ENCODE measurements around the gene ITGB1BP2.
"Not testable (repeated sequence)": the region's sequence is repeated elsewhere in the genome, so short reads cannot be mapped to it uniquely, and the experiment has no call there.

Gene ITGB1BP2

DNA sequence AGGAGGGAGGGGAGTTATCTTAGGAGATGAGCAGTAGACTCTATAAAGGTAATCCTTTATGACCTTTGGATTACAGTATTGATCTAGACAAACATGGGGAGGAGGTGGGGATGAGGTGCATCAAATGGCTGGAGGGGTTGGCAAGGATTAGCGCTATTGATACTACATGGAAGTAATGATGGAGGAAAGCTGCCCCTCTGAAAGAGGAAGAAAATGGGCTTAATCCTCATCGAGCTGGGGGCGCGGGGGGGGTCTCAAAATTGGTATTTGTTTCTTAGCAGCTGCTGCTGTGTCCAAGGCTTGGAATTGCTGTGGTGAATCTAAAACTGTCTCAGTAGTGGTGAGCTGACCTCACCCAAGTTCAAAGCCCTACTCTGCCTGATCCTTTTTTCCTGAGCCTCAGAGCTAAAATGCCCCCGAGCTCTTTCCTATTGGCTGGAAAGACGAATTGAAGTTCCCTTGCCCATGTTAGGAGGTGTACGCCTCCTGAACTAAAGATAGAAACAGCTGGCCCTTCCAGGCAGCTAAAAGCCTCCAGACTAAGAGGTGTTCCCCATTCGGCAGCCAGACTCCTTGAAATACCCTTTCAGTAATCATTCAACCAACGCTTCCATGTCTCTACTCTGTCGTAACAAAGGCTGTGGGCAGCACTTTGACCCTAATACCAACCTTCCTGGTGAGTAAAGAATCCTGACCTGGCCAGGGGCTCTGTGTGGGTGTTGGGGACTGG lies at the start of gene ITGB1BP2:
Gene ITGB1BP2, plus strand, starts transcription at position 556 of the 730 bp plus-strand sequence. Its CDS starts 57 bp downstream, at position 613.
- DNase-seq = no peak

DNA sequence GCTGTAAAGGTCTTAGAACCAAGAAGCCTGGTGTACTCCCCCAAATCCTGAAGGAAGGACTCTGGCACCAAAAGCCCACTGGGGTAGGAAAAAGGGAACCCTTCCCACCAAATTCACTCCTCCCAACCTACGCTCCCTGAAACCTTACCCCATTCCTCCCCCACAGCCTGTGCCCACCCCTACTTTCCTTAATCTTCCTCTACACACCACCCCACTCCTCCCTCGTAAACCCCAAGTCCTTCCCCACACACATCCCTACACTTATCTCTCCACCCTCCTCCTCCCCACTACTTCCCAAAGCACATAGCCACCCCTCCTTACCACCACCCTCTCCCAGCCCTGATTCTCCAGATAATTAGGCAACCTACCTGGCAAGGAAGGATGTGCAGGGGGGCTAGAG lies 49.3 kb upstream of the ITGB1BP2 start:
- no peak for DNase-seq

DNA sequence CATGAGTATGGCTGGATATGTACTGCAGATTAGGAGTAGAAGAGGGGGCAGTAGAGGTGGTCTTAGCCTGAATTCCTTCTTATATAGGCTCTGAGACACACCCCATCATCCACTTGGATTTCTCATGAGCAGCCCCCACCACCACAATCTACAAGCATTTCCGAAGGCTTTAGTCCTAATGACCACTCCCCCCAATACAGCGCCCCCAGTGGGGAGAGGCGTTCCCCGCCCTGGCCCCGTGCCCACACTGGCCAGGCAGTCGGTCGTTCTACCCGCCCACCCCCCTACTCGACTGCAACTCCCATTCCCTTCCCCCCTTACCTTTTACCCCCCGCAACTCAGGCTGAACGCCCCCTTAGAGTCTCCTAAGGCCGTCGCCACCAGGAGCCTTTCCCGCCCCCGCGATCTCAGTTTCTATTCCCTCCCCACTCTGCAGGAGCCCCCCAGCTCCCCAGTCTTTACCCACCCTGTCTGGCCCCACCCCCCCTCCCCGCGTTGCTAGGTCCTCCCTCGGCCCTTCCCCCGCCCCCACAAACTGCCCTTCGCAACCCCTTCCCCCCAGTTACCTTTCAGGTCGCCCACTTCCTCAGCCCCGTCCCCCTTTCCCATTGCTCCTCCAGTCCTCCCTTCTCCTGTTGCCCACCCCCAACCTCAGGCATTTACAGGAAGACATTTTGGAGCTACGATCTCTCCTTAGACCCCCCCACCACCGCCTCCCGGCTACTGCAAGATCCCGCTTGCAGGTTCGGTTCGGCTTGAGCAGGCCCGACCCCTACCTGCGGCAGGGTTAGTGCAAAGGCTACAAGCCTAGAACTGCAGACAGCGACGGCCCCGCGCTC lies 48.1 kb upstream of the ITGB1BP2 start:
- no peak for DNase-seq

DNA sequence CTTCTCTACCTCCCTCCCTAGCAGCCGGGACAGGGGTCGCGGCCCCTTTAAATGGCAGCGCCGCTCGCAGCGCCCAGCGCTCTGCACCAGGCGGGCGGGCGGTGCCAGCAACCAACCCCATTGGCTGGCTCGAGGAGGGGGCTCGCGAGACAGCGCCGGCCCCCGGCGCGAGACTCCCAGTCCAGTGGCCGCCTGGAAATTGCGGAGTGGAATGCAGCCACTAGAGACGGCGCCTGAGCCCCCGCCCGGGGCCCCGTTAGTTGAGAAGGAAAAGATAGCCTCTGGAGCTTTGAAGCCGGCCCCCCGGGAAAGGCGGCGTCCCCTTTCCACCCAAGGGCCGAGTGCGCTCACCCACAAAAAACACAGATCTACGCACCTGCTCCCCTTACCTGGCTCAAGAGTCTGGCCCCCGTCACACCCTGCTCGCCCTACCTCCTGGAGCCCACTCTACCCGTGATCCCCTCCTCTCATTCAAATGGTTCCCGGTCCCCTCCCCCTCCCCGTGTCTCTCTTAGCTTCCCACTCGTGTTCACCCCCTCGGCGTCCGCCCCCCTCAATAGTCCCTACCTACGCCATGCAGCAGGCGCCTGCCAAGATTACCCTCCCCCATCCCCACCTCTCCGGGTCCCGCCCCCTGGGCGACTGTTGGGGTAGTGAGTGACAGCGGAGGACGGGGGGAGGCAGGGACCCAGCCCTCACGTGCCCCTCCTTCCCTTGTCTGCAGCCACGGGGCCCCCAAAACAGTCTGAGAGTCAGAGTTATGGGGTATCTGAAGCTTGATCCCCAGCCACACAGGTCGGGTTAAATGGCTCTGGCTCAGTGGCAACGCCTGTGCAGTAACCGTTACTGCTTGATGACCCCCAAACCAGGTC lies 47.2 kb upstream of the ITGB1BP2 start, which contains the start of gene ZMYM3:
Gene ZMYM3, minus strand, starts transcription at position 49 of the 872 bp plus-strand sequence. CDS start 885 bp downstream, outside the sequence.
- peak; percentile 80 for DNase-seq

DNA sequence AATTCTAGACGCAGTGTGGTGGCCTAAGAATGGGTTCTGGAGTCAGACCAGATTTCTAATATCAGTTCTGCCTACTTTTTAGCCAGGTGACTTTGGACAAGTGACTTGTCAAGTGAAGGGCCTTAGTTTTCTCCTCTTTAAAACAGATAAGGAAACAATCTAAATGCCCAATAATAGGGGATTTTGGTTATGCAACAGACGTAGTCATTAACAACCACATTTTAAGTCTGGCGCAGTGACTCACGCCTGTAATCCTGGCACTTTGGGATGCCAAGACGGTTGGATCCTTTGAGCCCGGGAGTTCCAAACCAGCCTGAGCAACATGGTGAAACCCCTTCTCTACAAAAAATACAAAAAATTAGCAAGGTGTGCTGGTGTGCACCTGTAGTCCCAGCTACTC lies 45.5 kb upstream of the ITGB1BP2 start:
- DNase-seq = no peak

DNA sequence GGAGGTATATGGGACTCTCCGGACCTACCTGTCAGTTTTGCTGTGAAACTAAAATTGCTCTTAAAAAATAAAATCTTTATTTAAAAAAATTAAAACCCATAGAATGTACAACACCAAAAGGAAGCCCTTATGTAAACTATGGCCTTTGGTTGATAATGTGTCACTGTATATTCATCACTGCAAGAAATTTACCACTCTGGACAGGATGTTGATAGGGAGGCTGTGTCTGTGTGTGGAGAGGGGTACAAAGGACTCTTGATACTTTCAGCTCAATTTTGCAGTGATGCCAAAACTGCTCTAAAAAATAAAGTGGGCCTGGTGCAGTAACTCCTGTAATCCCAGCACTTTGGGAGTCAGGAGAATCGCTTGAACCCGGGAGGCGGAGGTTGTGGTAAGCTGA lies 44.7 kb upstream of the ITGB1BP2 start:
- no peak for DNase-seq

DNA sequence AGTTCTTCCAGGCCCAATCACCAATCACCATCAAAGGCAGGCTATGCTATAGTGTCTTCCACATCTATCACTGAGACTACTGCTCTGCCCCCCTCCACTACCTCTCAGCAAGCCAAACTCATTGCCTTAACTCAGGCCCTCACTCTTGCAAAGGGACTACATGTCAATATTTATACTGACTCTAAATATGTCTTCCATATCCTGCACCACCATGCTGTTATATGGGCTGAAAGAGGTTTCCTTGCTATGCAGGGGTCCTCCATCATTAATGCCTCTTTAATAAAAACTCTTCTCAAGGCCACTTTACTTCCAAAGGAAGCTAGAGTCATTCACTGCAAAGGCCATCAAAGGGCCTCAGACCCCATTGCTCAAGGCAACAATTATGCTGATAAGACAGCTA lies 32.9 kb upstream of the ITGB1BP2 start:
- DNase-seq = not testable (repeated sequence)

DNA sequence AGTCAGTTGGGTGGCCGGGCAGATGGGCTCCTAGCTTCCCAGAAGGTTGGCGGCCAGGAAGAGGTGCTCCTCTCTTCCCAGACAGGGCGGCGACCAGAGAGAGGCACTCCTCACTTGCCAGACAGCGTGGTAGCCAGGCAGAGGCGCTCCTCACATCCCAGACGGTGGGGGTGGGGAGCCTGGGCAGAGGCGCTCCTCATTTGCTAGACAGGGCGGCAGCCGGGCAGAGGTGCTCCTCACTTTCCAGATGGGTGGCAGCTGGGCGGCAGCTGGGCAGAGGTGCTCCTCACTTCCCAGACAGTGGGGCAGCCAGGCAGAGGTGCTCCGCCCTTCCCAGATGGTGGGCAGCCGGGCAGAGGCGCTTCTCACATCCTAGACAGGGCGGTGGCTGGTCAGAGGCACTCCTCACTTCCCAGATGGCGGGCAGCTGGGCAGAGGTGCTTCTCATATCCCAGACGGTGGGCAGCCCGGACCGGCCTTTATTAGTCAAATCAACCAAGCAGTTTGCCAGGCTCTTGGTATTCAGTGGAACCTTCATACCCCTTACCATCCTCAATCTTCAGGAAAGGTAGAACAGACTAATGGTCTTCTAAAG lies 31.7 kb upstream of the ITGB1BP2 start:
- no peak for DNase-seq

DNA sequence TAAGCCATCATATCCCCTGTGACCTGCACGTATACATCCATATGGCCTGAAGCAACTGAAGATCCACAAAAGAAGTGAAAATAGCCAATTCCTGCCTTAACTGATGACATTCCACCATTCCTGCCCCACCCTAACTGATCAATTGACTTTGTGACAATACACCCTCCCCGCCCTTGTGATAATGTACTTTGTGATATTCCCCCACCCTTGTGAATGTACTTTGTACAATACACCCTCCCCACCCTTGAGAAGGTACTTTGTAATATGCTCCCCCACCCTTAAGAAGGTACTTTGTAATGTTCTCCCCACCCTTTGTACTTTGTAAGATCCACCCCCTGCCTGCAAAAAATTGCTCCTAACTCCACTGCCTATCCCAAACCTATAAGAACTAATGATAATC lies 29.2 kb upstream of the ITGB1BP2 start:
- not testable (repeated sequence) for DNase-seq

DNA sequence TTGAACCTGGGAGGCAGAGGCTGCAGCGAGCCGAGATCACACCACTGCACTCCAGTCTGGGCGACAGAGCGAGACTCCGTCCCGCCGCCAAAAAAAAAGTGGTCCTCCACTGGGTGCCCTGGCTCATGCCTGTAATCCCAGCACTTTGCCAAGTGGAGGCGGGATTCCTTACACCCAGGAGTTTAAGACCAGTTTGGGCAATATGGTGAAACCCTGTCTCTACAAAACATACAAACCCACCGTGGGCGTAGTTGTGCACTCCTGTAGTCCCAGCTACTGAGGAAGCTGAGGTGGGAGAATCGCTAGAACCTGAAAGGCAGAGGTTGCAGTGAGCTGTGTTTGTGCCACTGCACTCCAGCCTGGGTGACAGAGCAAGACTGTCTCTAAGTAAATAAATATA lies 20.2 kb upstream of the ITGB1BP2 start:
- DNase-seq = not testable (repeated sequence)

DNA sequence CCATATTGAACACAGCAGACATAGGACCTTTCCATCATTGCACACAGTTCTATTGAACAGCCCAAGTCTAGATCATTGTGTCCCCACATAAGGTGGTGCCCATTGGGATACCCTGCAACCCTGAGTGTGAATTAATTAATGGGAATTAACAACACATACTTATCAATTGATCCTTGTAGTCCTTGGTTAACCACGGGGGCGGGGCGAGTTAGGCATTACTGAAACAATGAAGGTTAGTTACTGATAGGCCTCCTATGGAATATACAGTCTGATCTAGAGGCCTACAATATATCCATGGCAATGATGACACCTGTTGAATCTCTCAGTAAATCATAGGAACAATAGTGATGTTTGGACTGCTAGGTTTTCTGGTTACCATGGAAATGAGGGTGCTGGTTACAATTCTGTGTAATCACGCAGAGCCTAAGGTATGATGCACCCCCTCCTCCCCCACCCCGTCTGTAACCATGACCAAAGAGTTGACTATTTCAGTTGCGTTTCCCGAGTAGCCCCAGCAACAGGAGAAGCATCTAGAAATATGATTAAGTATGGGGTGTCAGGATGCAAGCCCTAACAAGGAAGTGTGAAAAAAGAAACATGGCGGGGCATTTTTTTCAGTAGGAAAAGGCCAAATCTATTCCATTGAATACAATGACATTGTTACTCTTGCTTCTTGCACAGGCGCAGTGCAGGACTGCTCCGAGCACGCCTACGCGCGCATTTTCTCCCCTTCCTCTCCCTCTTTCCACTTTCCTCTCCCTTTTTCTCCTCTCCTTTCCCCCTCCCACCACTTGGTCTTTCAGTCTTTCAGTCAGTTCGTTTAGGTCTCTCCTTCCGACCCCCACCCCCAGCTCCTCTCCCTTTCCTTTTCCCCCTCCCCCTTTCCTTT lies 18.8 kb upstream of the ITGB1BP2 start:
- peak; percentile 4 for DNase-seq

DNA sequence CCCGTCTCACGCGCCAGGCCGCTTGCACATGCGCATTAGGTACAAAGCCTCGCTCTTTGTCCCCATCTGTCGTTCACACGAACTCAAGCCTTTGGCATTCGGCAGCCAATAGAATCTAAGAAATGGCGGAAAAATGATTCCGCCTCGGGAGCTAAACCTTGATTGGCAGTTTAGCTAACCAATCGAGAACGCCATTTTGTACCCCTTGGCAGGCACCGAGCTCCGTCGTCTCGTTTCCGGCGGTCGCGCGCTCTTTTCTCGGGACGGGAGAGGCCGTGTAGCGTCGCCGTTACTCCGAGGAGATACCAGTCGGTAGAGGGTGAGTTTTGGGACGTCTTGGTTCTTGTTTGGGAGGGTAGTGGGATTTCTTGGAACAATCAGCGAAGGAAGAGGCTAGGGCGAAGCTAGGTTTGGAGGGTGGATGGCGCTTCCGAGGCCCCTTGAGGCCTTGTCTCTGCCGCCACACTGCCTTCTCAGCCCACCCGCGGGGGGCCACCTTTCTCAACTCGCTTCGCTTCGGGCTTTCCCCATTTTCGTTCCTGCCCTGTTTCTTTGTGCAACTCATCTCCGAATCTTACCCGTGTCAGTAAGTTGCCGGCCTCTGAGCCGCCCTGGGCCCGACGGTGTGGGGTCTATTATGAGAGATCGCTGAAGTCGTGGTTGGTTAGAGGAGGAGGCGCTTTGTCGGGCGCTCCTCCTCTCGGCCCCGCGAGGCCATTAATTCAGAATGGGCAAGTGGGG lies 18.0 kb upstream of the ITGB1BP2 start, which contains the start of gene NONO:
Gene NONO, plus strand, starts transcription at position 233 of the 741 bp plus-strand sequence. CDS start 7,003 bp downstream, outside the sequence.
- peak; percentile 92 for DNase-seq

DNA sequence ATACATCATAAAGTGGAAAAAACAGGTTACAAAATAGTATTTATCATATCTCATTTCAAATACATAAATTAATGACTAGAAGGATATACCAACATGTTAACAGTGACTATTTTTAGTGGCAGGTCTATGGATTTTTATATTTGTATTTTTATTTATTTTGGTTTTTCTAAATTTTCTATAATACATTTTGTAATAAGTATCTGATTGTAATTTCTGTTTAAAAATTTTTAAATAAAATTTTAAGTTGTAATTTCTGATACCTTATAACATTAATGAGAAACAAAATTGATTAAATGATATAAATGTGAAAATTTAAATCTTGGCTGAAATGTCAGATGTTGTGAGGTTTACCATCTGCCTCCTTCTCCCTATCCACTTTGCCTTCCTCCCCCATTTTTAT lies 15.6 kb upstream of the ITGB1BP2 start:
- no peak for DNase-seq

DNA sequence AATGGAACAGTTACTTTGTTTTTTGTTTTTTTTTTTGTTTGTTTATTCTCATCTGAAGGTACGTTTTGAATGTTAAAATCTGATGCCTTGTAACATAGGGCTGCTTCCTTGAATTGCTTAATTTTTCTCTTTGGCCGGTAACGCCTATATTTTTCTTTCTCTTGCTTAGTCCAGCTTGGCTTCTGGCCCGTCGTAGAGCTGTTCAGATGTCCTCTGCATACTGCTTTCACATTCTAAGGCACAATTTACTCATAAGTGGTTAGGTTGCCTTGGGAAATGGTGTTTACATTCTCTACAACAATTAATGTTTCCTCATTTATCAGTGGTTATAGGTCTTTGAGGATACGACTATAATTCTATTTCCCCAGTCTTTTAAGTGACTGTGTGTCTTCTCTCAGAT lies 10.2 kb upstream of the ITGB1BP2 start:
- DNase-seq = no peak

DNA sequence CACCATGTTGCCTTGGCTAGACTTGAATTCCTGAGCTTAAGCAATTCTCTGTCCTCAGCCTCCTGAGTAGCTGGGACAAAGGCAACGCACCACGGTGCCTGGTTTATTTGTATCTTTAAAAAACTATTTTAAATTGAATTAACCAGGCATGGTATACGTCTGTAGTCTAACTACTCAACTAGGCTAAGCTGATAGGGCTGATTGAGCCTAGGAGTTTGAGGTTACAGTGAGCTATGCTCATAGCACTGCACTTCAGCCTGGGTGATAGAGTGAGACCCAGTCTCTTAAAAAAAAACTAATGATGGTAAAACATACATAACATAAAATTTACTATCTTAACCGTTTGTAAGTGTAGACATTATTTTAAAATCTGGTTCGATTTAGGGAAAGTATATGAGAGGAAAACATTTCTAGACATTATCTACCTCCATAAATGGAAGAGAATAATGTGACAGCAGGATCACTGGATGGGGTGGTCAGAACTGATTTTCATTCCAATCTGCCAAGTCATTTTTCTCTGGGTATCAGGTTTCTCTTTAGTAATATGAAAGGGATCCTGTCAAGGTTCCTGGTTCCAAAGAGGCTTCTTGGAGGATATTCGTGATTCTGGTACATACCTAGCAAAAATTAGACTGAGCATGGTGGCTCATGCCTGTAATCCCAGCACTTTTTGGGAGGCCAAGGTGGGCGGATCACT lies 8.7 kb upstream of the ITGB1BP2 start:
- no peak for DNase-seq

DNA sequence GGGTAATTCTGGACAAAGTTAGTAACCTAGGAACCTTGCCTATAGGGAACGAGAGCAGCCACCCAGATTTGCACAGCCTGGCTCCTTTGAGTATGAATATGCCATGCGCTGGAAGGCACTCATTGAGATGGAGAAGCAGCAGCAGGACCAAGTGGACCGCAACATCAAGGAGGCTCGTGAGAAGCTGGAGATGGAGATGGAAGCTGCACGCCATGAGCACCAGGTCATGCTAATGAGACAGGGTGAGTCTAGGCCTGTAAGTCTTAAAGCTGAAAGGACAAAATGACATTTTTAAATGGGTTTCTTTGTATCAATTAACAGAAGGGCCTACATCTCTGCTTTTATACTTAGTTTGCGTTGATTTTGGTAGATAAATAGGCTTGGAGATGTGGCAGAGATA lies 4.7 kb upstream of the ITGB1BP2 start:
- no peak for DNase-seq

DNA sequence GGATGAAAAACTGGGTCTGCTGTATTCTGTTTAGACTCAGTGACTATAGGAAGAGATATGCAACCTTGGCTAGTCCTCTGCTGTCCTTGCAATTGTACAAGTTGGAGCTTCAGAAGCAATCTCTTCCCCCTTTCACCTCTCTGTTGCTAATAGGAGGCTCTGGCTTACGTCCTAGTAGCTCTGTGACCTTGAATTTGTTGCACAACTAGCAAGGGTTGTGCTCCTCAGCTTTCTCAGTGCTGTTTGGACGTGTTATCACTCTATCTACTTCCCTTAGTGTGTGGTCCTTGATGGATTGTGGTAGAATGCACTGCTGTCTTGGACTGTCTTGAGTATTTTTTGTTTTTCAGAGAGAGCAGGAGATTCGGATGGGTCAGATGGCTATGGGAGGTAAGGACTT lies 3.4 kb upstream of the ITGB1BP2 start:
- DNase-seq = no peak

DNA sequence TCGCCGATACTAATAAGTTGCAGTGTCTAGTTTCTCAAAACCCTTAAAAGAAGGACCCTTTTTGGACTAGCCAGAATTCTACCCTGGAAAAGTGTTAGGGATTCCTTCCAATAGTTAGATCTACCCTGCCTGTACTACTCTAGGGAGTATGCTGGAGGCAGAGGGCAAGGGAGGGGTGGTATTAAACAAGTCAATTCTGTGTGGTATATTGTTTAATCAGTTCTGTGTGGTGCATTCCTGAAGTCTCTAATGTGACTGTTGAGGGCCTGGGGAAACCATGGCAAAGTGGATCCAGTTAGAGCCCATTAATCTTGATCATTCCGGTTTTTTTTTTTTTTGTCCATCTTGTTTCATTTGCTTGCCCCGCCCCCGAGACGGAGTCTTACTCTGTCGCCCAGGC lies 1.5 kb upstream of the ITGB1BP2 start:
- not testable (repeated sequence) for DNase-seq

DNA sequence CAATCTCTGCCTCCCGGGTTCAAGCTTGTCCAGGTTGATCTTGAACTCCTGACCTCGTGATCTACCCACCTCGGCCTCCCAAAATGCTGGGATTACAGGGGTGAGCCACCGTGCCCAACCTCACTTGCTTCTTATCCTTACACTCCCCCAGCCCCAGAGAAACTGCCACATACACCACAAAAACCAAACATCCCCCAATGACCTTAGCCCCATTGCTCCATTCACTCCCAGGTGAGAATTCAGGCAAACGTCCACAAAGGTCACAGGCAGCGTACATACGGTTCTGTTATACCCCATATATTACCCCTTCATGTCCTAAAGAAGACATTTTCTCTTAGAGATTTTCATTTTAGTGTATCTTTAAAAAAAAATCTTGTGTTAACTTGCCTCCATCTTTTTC lies 1.1 kb upstream of the ITGB1BP2 start:
- DNase-seq = not testable (repeated sequence)

All from NCI-H2171 (cell line).